Smooth muscle cell (in vitro differentiated cells): ENCODE results near the gene OGFR. TPM values are rescaled to one million over a fixed set of nuclear protein-coding genes. Genes with fewer than 3 reads are reported as not detected.

Source experiments
- DNase-seq: peaks from one replicate; lab custom pipeline; 2025; ENCODE audit not compliant: unreplicated experiment; lab: John Stamatoyannopoulos, UW
- H2AFZ ChIP-seq: fragments of 200-600 bp; sonication (generic); 2 replicates; pipeline ENCODE4 v1.6.0; 2016; ENCODE audit warnings: antibody characterized with exemption, low read depth, mild to moderate bottlenecking
- H3F3A ChIP-seq: fragments of 200-600 bp; sonication (generic); 2 replicates; pipeline ENCODE4 v1.6.0; 2017; ENCODE audit warnings: antibody characterized with exemption, low read depth
- H3K27ac ChIP-seq: fragments of 200-600 bp; sonication (generic); 2 replicates; pipeline ENCODE4 v1.5.1; 2016; ENCODE audit warnings: low read depth, mild to moderate bottlenecking
- H3K27me3 ChIP-seq: fragments of 200-600 bp; sonication (generic); 2 replicates; pipeline ENCODE4 v1.6.1; 2016; ENCODE audit warnings: low read depth, mild to moderate bottlenecking
- H3K36me3 ChIP-seq: fragments of 200-600 bp; sonication (generic); 2 replicates; pipeline ENCODE4 v1.5.1; 2016; ENCODE audit warnings: low read depth
- H3K4me1 ChIP-seq: fragments of 200-600 bp; sonication (generic); 2 replicates; pipeline ENCODE4 v1.5.1; 2016; ENCODE audit warnings: low read depth
- H3K4me2 ChIP-seq: fragments of 200-600 bp; sonication (generic); 2 replicates; pipeline ENCODE4 v1.6.0; 2016; ENCODE audit warnings: mild to moderate bottlenecking
- H3K4me3 ChIP-seq: fragments of 200-600 bp; sonication (generic); 2 replicates; pipeline ENCODE4 v1.5.1; 2016; ENCODE audit warnings: mild to moderate bottlenecking
- H3K79me2 ChIP-seq: fragments of 200-600 bp; sonication (generic); 2 replicates; pipeline ENCODE4 v1.6.0; 2016; ENCODE audit warnings: low read depth, mild to moderate bottlenecking
- H3K9ac ChIP-seq: fragments of 200-600 bp; sonication (generic); 2 replicates; pipeline ENCODE4 v1.6.0; 2016; ENCODE audit warnings: low read depth
- H3K9me3 ChIP-seq: fragments of 200-600 bp; sonication (generic); replicated peaks from 2 replicates; pipeline ENCODE4 v1.5.1; 2016; ENCODE audit warnings: low read depth
- H4K20me1 ChIP-seq: fragments of 200-600 bp; sonication (generic); 2 replicates; pipeline ENCODE4 v1.6.0; 2016; ENCODE audit warnings: low read depth
- WGBS: methylation state at CpG from one replicate; pipeline ENCODE4 v1.1.7; 2016; ENCODE audit warnings: low lambda C conversion rate; 5-methylcytosine and 5-hydroxymethylcytosine counted together
- polyA plus RNA-seq: library from polyadenylated mRNA; unstranded; fragments of >200 nt; fragmentation: Nextera tagmentation; extraction: Ambion mirVana; gene quantifications from 2 replicates; pipeline ENCODE4 v1.2.1, GENCODE V29; 2016
- total RNA-seq: library from RNA; depleted of rRNA; stranded (reverse); fragments of >200 nt; gene quantifications from 2 replicates; pipeline ENCODE4 v1.2.3, GENCODE V29; 2014
- TF ChIP-seq, protein P1 (sequence below): fragments of 200-600 bp; sonication (generic); IDR thresholded peaks from 2 replicates; pipeline ENCODE4 v1.5.1; 2017; ENCODE audit warnings: borderline replicate concordance, mild to moderate bottlenecking, antibody characterized with exemption; ENCODE audit not compliant: insufficient read depth, poor library complexity, severe bottlenecking

The OGFR gene
- total and polyA plus RNA-seq, 2 experiments from 2014 or later = 24.4 to 53.2 TPM

DNA sequence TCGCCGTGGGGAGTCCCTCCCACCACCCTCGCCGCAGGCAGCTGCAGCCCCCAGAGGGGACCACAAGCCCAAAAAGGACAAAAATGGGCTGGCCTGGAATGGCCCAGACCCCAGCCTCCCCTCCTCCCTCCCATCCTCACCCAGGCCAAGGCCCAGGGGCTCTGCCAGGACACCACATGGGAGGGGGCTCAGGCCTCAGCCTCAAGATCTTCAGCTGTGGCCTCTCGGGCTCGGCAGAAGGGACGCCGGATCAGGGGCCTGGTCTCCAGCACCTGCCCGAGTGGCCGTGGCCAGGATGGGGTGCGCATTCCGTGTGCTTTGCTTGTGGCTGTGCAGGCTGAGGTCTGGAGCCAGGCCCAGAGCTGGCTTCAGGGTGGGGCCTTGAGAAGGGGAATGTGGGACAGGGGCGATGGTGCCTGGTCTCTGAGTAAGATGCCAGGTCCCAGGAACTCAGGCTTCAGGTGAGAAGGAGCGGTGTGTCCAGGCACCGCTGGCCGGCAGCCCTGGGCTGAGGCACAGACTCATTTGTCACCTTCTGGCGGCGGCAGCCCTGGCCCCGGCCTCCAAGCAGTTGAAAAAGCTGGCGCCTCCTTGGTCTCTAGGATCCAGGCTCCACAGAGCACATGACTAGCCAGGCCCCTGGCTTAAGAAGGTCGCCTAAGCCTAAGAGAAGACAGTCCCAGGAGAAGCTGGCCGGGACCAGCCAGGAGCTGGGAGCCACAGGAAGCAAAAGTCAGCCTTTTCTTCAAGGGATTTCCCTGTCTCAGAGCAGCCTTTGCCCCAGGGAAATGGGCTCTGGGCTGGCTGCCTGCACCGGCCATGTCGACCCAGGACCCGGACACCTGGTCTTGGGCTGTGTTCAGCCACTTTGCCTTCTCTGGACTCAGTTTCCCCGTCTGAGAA is 43.5 kb upstream of the OGFR start:
- H3K27ac ChIP-seq = no peak overlapping the region
- H3K79me2 ChIP-seq = no peaks in the 10 kb centered on the region
- no peaks in the 10 kb centered on the region for H3K36me3 ChIP-seq
- H3F3A ChIP-seq = no peaks in the 10 kb centered on the region
- 80% methylated on average over 26 of the region's 26 CpGs for WGBS
- H3K4me2 ChIP-seq = no peak overlapping the region
- DNase-seq = no peak
- H3K9ac ChIP-seq = no peak overlapping the region
- peaks cover 14% of the 10 kb centered on the region for H3K4me1 ChIP-seq
- no peaks in the 10 kb centered on the region for H3K27me3 ChIP-seq
- no peak overlapping the region for H3K4me3 ChIP-seq
- no peaks in the 10 kb centered on the region for H3K9me3 ChIP-seq
- TF ChIP-seq, protein P1, sequence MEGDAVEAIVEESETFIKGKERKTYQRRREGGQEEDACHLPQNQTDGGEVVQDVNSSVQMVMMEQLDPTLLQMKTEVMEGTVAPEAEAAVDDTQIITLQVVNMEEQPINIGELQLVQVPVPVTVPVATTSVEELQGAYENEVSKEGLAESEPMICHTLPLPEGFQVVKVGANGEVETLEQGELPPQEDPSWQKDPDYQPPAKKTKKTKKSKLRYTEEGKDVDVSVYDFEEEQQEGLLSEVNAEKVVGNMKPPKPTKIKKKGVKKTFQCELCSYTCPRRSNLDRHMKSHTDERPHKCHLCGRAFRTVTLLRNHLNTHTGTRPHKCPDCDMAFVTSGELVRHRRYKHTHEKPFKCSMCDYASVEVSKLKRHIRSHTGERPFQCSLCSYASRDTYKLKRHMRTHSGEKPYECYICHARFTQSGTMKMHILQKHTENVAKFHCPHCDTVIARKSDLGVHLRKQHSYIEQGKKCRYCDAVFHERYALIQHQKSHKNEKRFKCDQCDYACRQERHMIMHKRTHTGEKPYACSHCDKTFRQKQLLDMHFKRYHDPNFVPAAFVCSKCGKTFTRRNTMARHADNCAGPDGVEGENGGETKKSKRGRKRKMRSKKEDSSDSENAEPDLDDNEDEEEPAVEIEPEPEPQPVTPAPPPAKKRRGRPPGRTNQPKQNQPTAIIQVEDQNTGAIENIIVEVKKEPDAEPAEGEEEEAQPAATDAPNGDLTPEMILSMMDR = no peak
- no peaks in the 10 kb centered on the region for H4K20me1 ChIP-seq
- no peak overlapping the region for H2AFZ ChIP-seq

GRCh38 chr20:62761759-62762131 is 42.9 kb upstream of the OGFR start:
- no peak overlapping the region for H3K4me2 ChIP-seq
- no peak overlapping the region for H3K27ac ChIP-seq
- H3K27me3 ChIP-seq = no peaks in the 10 kb centered on the region
- H2AFZ ChIP-seq = no peak overlapping the region
- TF ChIP-seq, protein P1 = no peak
- H3F3A ChIP-seq = no peaks in the 10 kb centered on the region
- DNase-seq = no peak
- H3K4me3 ChIP-seq = no peak overlapping the region
- WGBS = 96% methylated on average over 6 of the region's 6 CpGs
- H3K36me3 ChIP-seq = no peaks in the 10 kb centered on the region
- no peaks in the 10 kb centered on the region for H3K9me3 ChIP-seq
- H3K79me2 ChIP-seq = no peaks in the 10 kb centered on the region
- H4K20me1 ChIP-seq = no peaks in the 10 kb centered on the region
- H3K4me1 ChIP-seq = peaks cover 14% of the 10 kb centered on the region
- no peak overlapping the region for H3K9ac ChIP-seq

DNA sequence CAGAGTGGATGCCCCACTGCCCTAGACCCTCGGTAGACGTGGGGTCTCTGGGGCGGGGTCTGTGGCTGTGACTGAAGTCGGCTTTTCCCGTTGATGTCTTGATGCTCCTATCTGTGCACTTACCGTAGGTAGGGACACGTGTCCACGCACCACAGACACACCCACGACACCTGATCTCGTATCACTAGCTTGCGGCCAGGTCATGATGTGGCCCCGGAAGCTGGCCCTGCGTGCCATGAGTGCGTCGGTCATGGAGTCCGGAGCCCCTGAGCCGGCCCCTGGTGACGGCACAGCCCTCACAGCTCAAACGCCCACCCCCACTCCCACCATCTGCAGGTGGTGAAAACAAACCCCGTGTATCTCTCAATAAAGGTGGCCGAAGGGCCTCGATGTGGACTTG is 42.3 kb upstream of the OGFR start:
- no peak for DNase-seq
- H3K27ac ChIP-seq = no peak overlapping the region
- TF ChIP-seq, protein P1 = no peak
- H3K9me3 ChIP-seq = no peaks in the 10 kb centered on the region
- 91% methylated on average over 22 of the region's 22 CpGs for WGBS
- no peaks in the 10 kb centered on the region for H3K36me3 ChIP-seq
- no peak overlapping the region for H3K9ac ChIP-seq
- H3K4me3 ChIP-seq = no peak overlapping the region
- peaks cover 14% of the 10 kb centered on the region for H3K4me1 ChIP-seq
- H3K27me3 ChIP-seq = no peaks in the 10 kb centered on the region
- no peak overlapping the region for H3K4me2 ChIP-seq
- no peaks in the 10 kb centered on the region for H4K20me1 ChIP-seq
- H3F3A ChIP-seq = no peaks in the 10 kb centered on the region
- H3K79me2 ChIP-seq = no peaks in the 10 kb centered on the region
- no peak overlapping the region for H2AFZ ChIP-seq
